H9 (cell line): ENCODE data around the gene MRRF. TPM values are rescaled to one million over a fixed set of nuclear protein-coding genes. Genes with fewer than 3 reads are reported as not detected.

ENCODE experiments used
- DNase-seq: peaks from one replicate; pipeline ENCODE4 v3.0.0-alpha.2; 2017
- H2AFZ ChIP-seq: one replicate; pipeline ENCODE4 v1.6.1; 2013; ENCODE audit warnings: mild to moderate bottlenecking, low read length, control low read depth, moderate library complexity
- H2AK5ac ChIP-seq: 2 replicates; pipeline ENCODE4 v1.6.1; 2013; ENCODE audit warnings: low read length, control low read depth, mixed read lengths; ENCODE audit not compliant: insufficient read length
- H2BK120ac ChIP-seq: one replicate; pipeline ENCODE4 v1.6.1; 2013; ENCODE audit warnings: low read depth, mild to moderate bottlenecking, low read length, control low read depth, inconsistent platforms; ENCODE audit not compliant: poor library complexity, severe bottlenecking
- H2BK12ac ChIP-seq: 2 replicates; pipeline ENCODE4 v1.6.1; 2013; ENCODE audit warnings: low read length, control low read depth, mixed read lengths, low read depth; ENCODE audit not compliant: insufficient read length
- H2BK15ac ChIP-seq: 2 replicates; pipeline ENCODE4 v1.6.1; 2013; ENCODE audit warnings: low read depth, low read length, control low read depth
- H2BK20ac ChIP-seq: one replicate; pipeline ENCODE4 v1.6.1; 2013; ENCODE audit warnings: low read depth, mild to moderate bottlenecking, low read length, control low read depth, inconsistent platforms; ENCODE audit not compliant: poor library complexity, severe bottlenecking
- H2BK5ac ChIP-seq: 2 replicates; pipeline ENCODE4 v1.6.1; 2013; ENCODE audit warnings: low read length, control low read depth, mixed read lengths; ENCODE audit not compliant: insufficient read length
- H3K14ac ChIP-seq: 2 replicates; pipeline ENCODE4 v1.6.1; 2013; ENCODE audit warnings: low read length, control low read depth; ENCODE audit not compliant: insufficient read depth
- H3K18ac ChIP-seq: 2 replicates; pipeline ENCODE4 v1.6.1; 2013; ENCODE audit warnings: low read depth, mild to moderate bottlenecking, mixed read lengths, low read length, control low read depth; ENCODE audit not compliant: insufficient read length
- H3K23ac ChIP-seq: 2 replicates; pipeline ENCODE4 v1.6.1; 2013; ENCODE audit warnings: low read length, control low read depth, mixed read lengths, low read depth; ENCODE audit not compliant: insufficient read length
- H3K23me2 ChIP-seq: 2 replicates; pipeline ENCODE4 v1.6.1; 2013; ENCODE audit warnings: low read depth, mild to moderate bottlenecking, mixed read lengths, low read length, control low read depth; ENCODE audit not compliant: insufficient read length, poor library complexity, severe bottlenecking
- H3K27ac ChIP-seq: 2 replicates; pipeline ENCODE4 v1.5.1; 2013; ENCODE audit warnings: low read length, control low read depth, mixed read lengths, low read depth; ENCODE audit not compliant: insufficient read length
- H3K27me3 ChIP-seq: 2 replicates; pipeline ENCODE4 v1.6.1; 2013; ENCODE audit warnings: low read length, control low read depth, inconsistent platforms; ENCODE audit not compliant: insufficient read depth
- H3K4ac ChIP-seq: 2 replicates; pipeline ENCODE4 v1.6.1; 2013; ENCODE audit warnings: low read depth, mild to moderate bottlenecking, control low read depth, inconsistent platforms, low read length, moderate library complexity
- H3K4me1 ChIP-seq: 2 replicates; pipeline ENCODE4 v1.6.1; 2013; ENCODE audit warnings: low read length, control low read depth, inconsistent platforms; ENCODE audit not compliant: insufficient read depth
- H3K4me2 ChIP-seq: 2 replicates; pipeline ENCODE4 v1.6.1; 2013; ENCODE audit warnings: low read length, control low read depth, mixed read lengths; ENCODE audit not compliant: insufficient read length, insufficient read depth
- H3K56ac ChIP-seq: 2 replicates; pipeline ENCODE4 v1.6.1; 2013; ENCODE audit warnings: low read depth, mild to moderate bottlenecking, mixed read lengths, low read length, control low read depth; ENCODE audit not compliant: insufficient read length
- H3K79me1 ChIP-seq: 2 replicates; pipeline ENCODE4 v1.6.1; 2013; ENCODE audit warnings: low read depth, mild to moderate bottlenecking, moderate library complexity, low read length, control low read depth, inconsistent platforms; ENCODE audit not compliant: insufficient read depth, poor library complexity, severe bottlenecking
- H3K79me2 ChIP-seq: 2 replicates; pipeline ENCODE4 v1.6.1; 2013; ENCODE audit warnings: low read length, control low read depth, inconsistent platforms; ENCODE audit not compliant: insufficient read depth
- H3K9ac ChIP-seq: 2 replicates; pipeline ENCODE4 v1.6.1; 2013; ENCODE audit warnings: low read length, control low read depth, mixed read lengths; ENCODE audit not compliant: insufficient read length; ENCODE audit errors: extremely low read depth
- H3K9me3 ChIP-seq: one replicate; pipeline ENCODE4 v1.6.1; 2013; ENCODE audit warnings: low read depth, low read length, inconsistent platforms; ENCODE audit not compliant: control insufficient read depth
- H3T11ph ChIP-seq: one replicate; pipeline ENCODE4 v1.6.1; 2013; ENCODE audit warnings: mild to moderate bottlenecking, low read length, control low read depth, inconsistent platforms
- H4K20me1 ChIP-seq: one replicate; pipeline ENCODE4 v1.6.1; 2013; ENCODE audit not compliant: control insufficient read depth, insufficient read length, insufficient read depth
- H4K5ac ChIP-seq: 2 replicates; pipeline ENCODE4 v1.6.1; 2013; ENCODE audit warnings: low read depth, mild to moderate bottlenecking, mixed read lengths, low read length, control low read depth; ENCODE audit not compliant: insufficient read length
- H4K8ac ChIP-seq: replicated peaks from 2 replicates; pipeline ENCODE4 v1.6.1; 2013; ENCODE audit warnings: low read length, control low read depth, mixed read lengths, low read depth; ENCODE audit not compliant: insufficient read length
- H4K91ac ChIP-seq: 2 replicates; pipeline ENCODE4 v1.6.1; 2013; ENCODE audit warnings: low read depth, mild to moderate bottlenecking, moderate library complexity, mixed read lengths, low read length, control low read depth; ENCODE audit not compliant: insufficient read length
- H3K27ac Mint-ChIP-seq, 3 experiments: 2 replicates in 2 of 3; 3 replicates in 1 of 3; pipeline ENCODE4 v1.8.0; 2020 to 2021; ENCODE audit warnings: mixed read lengths in 3 of 3, mild to moderate bottlenecking in 1 of 3, moderate library complexity in 1 of 3
- H3K27me3 Mint-ChIP-seq: 2 replicates; pipeline ENCODE4 v1.8.0; 2021; ENCODE audit warnings: low read depth, mild to moderate bottlenecking, moderate library complexity, mixed read lengths
- H3K36me3 Mint-ChIP-seq, 3 experiments: 2 replicates in 2 of 3; 3 replicates in 1 of 3; pipeline ENCODE4 v1.8.0; 2020 to 2021; ENCODE audit warnings: low read depth in 3 of 3, mixed read lengths in 3 of 3; ENCODE audit not compliant: insufficient read depth in 1 of 3
- H3K4me1 Mint-ChIP-seq, 2 experiments: 2 replicates each; pipeline ENCODE4 v1.8.0; 2020; ENCODE audit warnings: mixed read lengths in 2 of 2
- H3K4me3 Mint-ChIP-seq, 2 experiments: 2 replicates in 1 of 2; 3 replicates in 1 of 2; pipeline ENCODE4 v1.8.0; 2020 to 2021; ENCODE audit warnings: mild to moderate bottlenecking in 2 of 2, mixed read lengths in 2 of 2, moderate library complexity in 1 of 2
- H3K9me3 Mint-ChIP-seq, 2 experiments: 2 replicates in 1 of 2; 3 replicates in 1 of 2; pipeline ENCODE4 v1.8.0; 2020; ENCODE audit warnings: mild to moderate bottlenecking in 2 of 2, mixed read lengths in 2 of 2, moderate library complexity in 1 of 2
- CTCF ChIP-seq: fragments of 200-600 bp; sonication (generic); conservative IDR thresholded peaks from 3 replicates; pipeline ENCODE4 v1.8.0; 2021; ENCODE audit warnings: antibody characterized with exemption, mild to moderate bottlenecking
- WGBS: extraction: QIAGEN DNeasy Blood & Tissue Kit; methylation state at CpG from one replicate; pipeline ENCODE4 v1.1.7; 2013; ENCODE audit warnings: missing lambda C conversion rate, low lambda C conversion rate, mixed read lengths; ENCODE audit not compliant: insufficient read length; ENCODE audit errors: extremely low coverage; 5-methylcytosine and 5-hydroxymethylcytosine counted together
- total RNA-seq: library from RNA; stranded (reverse); gene quantifications from 2 replicates; pipeline ENCODE4 v1.2.1, GENCODE V29; 2021

MRRF gene
- total RNA-seq, 1 experiment from 2014 or later, result 33.7 TPM

GRCh38 chr9:122251351-122251750 lies 13.3 kb upstream of the MRRF start:
- Histone ChIP-seq H3K4me1 (peaks cover 8% of the 10 kb centered on the region), H3K4me2 (no peak overlapping the region), H3K56ac (no peak overlapping the region), H3K9ac (no peak overlapping the region), H3K14ac (no peak overlapping the region), H3K23me2 (no peaks in the 10 kb centered on the region), H4K5ac (no peak overlapping the region), H2AK5ac (no peak overlapping the region), H3K27me3 (no peaks in the 10 kb centered on the region), H3K9me3 (no peaks in the 10 kb centered on the region), H2BK20ac (no peak overlapping the region), H3K79me2 (no peaks in the 10 kb centered on the region), H4K8ac (no peak overlapping the region), H2BK120ac (no peak overlapping the region), H4K20me1 (no peaks in the 10 kb centered on the region), H2AFZ (no peak overlapping the region), H3K27ac (no peak overlapping the region), H3K23ac (no peak overlapping the region), H2BK5ac (no peak overlapping the region), H2BK15ac (no peak overlapping the region), H3K4ac (no peak overlapping the region), H2BK12ac (no peak overlapping the region), H3K18ac (no peak overlapping the region), H3T11ph (no peak overlapping the region), H4K91ac (no peak overlapping the region), H3K79me1 (peaks cover 5% of the 10 kb centered on the region)
- Mint-ChIP-seq H3K27ac (no peak overlapping the region), H3K27me3 (no peaks in the 10 kb centered on the region), H3K36me3 (peaks cover 9 to 37% (median 28%) of the 10 kb centered on the region in 3 experiments), H3K4me3 (no peak overlapping the region), H3K9me3 (no peaks in the 10 kb centered on the region), H3K4me1 (peaks cover 25 to 26% of the 10 kb centered on the region in 2 experiments)
- TF ChIP-seq CTCF, result no peak
- no CpG with 5 or more reads among the region's 2 CpGs for WGBS
- DNase-seq, result no peak
